Fibroblast of pulmonary artery (primary cell): Measurements from ENCODE around the gene UNK.

Source experiments
- DNase-seq: peaks from one replicate; pipeline ENCODE4 v3.0.0-alpha.2; 2010; ENCODE audit warnings: low read depth
- H3K4me3 ChIP-seq: replicated peaks from 2 replicates; pipeline ENCODE4 v1.5.1; 2011; ENCODE audit warnings: low read depth, mild to moderate bottlenecking, control low read depth, low read length, moderate library complexity
- CTCF ChIP-seq: IDR thresholded peaks from 2 replicates; pipeline ENCODE4 v1.5.1; 2011; ENCODE audit warnings: mild to moderate bottlenecking, control low read depth, low read length, inconsistent platforms; ENCODE audit errors: missing control alignments

Gene UNK

GRCh38 chr17:75767881-75768280 lies 16.7 kb upstream of the UNK start:
- no peak for TF ChIP-seq CTCF
- DNase-seq = no peak

GRCh38 chr17:75769536-75769935 lies 15.1 kb upstream of the UNK start:
- no peak for TF ChIP-seq CTCF
- no peak for DNase-seq
- no peak overlapping the region for H3K4me3 ChIP-seq

More at GRCh38 chr17:75767881-75768280, 16.7 kb upstream of the UNK start:
- no peak overlapping the region for H3K4me3 ChIP-seq

GRCh38 chr17:75771334-75772281 lies 13.0 kb upstream of the UNK start:
- H3K4me3 ChIP-seq = no peak overlapping the region
- DNase-seq = peak; percentile 44

GRCh38 chr17:75773121-75773807 lies 11.3 kb upstream of the UNK start:
- DNase-seq = no peak
- H3K4me3 ChIP-seq = no peak overlapping the region
- no peak for TF ChIP-seq CTCF

More at GRCh38 chr17:75771334-75772281, 13.0 kb upstream of the UNK start:
- peak; percentile 26 for TF ChIP-seq CTCF

- no peak for TF ChIP-seq CTCF
- DNase-seq = no peak
- H3K4me3 ChIP-seq = no peak overlapping the region
Observed at GRCh38 chr17:75773808-75774470, 10.7 kb upstream of the UNK start.

GRCh38 chr17:75774471-75774990 lies 10.1 kb upstream of the UNK start:
- no peak for TF ChIP-seq CTCF
- DNase-seq = no peak
- no peak overlapping the region for H3K4me3 ChIP-seq
